Measurements from ENCODE around the gene SORBS1. TPM values are rescaled to one million over a fixed set of nuclear protein-coding genes. Genes with fewer than 3 reads are reported as not detected.

The SORBS1 gene
- total RNA-seq, 1 donor from 2014 or later: 431 TPM

DNA sequence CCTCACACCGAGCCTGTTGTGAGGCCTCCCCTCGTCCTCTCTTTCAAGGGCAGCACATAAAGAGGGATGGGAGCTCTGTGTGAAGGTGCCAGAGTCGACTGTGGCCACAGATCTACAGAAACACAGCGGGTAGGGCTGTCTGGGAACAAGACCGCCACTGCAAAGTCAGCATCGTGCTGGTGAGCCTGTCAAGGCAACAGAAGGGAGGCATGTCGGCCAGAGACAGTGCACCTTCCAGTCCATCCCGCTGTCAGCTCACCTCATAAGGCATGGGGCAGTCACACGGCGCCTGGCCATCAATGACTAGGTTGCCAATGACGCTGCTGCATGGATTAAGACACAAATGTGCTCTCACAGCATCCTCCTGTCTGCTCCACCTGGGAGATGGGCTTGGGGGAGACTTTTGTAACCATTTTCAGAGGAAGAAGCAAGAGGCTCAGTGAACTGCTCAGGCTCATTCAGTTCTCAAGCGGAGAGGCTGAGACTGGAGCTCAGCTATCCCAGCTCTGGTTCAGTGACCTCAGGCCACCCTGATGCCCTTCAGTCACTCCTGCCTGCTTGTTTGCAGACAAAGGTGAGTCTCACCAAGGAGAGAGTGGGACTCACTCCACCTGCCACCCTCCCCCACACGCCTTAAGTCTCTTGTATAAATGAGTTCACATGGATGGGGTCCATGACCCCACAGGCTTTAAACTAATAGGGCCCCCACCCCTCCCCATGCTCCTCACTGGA lies 125.5 kb downstream of the SORBS1 start:
- no peak for DNase-seq (ENCODE audit: low spot score)

DNA sequence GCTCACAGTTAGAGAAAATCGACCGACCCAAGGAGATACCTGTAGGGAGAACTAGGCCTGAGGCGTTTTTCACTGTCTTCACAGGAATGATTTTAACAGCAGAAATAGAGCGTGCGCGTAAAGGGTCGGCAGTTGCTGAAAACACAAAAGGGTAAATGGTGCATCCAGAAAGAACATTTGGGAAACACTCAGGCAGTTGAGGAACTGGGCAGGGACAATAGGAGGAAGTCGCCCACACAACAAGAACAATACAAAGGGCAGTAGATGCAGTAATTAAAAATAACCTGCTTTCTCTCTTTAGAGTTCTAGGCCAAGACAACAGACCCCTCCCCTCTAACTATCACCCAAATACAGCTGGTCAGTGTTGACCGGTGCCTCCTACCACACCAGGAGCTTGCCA lies 126.6 kb downstream of the SORBS1 start:
- no peak for DNase-seq (ENCODE audit: low spot score)

DNA sequence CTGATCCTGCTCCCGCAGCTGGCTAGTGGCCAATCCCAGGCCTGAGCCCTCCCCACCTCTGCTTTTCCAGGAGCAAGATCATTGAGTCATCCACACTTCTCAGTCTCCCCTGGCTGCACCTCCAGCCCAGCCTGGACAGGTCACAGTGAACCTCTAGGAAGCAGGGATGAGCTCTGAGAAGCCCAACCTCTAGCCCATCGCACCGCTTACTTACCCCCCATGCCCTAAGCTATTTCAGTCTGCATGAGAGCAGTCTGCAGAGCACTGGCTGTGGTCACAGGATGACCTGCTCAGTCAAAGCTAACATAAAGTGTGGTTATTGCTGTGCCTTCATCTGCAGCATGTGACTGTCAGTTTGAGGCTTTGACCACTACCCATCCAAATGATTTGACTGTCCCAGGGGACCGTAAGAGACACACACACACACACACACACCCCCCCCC lies 129.2 kb downstream of the SORBS1 start:
- DNase-seq (ENCODE audit: low spot score): no peak

DNA sequence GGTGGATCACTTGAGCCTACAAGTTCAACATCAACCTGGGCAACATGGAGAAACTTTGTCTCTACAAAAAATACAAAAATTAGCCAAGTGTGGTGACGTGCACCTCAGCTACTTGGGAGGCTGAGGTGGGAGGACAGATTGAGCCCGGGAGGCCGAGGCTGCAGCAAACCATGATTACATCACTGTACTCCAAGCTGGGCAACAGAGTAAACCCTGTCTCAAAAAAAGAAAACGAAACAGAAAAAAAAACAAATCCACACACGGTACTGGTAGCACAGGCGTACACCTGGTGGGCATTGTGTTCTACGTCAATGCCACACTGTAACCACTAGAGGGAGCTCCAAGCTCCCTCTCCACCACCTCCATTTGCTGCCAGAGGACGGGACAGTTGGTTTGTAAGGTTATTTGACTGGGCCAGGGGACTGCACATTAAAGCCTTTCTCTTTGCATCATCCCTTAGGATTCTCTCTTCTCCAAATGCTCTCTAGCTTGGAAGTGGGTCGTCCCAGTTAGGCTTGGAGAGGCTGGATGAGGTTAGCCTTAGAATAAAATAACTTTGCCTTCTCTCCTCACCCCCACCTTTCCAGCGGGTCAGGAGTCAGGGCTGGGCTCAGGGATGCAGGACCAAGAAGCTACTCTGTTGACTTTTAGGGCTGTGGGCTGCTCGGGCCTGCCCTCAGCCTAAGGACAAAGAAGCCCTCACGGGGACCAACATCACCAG lies 130.8 kb downstream of the SORBS1 start:
- peak; percentile 42 for DNase-seq (ENCODE audit: low spot score)

DNA sequence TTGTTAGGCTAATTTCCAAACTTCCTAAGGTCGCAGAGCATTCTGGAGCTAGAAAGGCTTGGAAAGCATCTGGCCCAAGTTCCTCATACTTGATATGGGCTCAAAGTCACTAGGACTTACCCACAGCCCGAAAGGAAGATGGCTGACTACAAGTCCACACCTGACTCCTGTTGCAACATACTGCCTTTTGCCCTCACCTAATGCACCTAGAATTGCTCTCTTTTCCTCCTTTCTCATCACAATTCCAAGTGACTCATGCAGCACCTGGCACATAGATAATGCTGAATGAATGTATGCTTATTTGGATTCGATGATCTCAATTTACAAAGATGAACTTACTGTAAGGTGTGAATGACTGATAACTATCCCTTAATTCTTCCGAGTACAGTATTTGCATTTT lies 131.5 kb downstream of the SORBS1 start:
- DNase-seq (ENCODE audit: low spot score): no peak

DNA sequence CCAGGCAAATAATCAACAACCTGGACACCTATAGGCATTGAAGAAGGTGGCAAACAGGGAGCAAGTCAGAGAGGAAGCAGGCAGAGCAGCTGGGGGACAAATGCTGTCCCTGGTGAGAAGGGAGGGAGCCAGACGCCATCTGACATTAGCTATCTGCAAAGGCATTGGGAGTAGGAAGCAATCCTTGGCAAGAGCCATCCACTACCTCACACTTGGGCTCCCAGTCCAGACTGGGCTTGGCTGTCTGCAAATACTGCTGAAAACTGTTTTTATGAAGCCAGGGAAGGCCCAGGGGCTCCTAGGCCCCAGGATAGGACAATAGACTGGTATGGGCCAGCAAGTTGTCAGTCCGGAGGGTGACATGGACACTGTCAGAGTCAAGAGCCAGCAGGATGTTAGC lies 132.5 kb downstream of the SORBS1 start:
- DNase-seq (ENCODE audit: low spot score): no peak

DNA sequence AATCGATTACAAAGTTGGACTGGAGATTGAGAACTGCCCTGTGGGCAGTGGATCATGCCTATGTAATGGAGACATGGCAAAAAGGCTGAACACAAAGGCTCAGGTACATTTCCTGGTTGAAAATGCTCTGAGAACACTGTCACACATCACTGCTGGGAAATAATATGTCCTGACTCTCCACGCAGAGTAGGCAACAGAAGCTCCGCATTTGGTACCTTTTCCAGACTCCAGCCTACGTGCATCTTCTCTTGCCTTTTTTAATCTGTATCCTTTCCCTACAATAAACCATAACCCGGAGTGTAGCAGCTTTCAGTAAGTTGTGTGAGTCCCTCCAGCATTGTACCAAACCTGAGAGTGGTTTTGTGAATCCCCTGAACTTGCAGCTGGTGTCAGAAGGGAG lies 134.7 kb downstream of the SORBS1 start:
- no peak for DNase-seq (ENCODE audit: low spot score)

DNA sequence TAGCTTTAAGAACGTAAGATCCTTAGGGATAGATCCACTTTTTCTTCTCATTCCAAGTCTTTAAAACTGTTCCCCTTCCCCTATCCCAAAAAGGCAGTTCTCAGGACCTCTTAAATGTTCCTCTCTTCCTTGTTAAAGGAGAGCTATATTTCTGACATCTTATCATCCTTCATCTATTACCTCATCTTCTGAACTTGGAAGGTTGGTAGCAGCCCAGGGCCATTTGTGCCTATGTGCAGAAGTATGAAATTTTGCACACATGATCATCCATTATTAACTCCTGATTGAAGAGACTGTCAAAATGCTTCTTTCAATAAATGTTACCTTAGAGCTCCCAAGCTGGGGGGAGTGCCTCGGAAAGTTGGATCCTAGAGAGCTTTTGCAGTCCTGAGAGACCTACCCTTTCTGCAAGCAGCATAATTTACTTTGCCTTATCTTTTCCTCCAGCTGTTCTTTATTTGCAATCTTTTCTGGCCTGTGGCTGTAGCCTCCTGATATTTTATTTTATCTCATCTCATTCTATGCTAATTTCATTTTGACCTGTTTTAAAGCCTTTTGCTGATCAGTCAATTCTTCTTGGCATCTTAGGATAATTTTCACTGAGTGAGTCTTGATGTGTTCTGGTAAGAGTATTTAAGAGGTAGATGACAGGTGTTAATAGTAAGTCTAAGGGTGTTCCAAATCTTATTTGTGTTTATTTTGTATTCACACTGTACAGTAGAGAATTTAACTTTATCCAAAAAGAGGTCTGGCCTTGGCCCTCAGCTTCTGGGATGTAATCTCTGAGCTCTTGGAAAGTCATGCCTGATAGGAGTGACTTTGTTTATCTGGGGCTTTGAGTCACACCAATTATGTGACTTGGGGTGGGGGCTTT lies 135.3 kb downstream of the SORBS1 start:
- DNase-seq (ENCODE audit: low spot score): no peak

DNA sequence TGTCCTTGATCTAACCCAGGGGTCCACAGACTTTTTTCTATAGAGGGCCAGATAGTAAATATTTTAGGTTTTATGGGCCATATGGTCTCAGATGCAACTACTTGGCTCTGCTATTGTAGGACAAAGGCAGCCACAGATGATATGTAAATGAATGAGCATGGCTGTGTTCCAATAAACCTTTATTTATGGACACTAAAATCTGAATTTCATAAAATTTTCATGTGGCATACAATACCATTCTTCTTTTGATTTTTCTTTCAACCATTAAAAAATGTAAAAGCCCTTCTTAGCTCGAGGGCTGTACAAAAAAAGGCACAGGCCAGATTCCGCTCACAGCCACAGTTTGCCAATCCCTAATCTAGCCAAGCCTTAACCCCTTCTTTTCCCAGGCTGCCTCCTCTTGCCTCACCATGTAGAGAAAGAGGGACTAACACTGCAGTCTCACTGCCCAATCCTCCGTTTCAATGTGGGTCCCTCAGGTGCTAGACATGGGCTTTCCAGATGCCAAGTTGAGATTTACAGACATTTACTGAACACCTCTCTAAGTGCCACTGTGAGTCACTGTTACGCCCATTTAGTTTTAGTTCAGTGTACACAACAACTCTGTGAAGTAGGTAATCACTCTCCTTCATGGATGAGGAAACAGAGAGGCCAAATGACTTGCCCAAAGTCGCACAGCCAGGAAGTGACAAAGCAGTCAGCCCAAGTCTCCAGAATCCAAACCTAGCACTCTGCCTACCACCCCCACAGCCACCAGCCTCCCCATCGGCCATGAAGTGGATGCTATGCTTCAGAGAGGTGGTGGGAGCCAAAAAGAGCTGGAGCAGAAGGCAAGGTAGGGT lies 137.8 kb downstream of the SORBS1 start:
- no peak for DNase-seq (ENCODE audit: low spot score)

DNA sequence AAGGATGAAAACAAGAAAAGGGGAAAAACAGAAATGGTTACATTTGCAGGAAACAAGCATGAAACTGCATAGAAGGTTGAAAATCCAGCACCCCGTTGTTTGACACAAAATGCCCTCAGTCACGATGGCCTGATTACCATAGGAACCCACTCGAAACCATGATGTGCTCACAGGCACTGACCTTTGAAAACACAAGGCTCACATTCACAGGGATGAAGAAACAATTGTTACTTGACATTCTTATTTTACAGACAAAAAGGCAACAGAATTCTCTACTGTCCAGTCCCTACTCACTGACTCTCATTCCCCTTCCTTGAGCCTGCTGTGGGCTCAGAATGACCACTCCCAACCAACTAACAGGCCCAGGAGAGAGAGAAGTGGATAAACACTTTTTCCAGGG lies 138.9 kb downstream of the SORBS1 start:
- DNase-seq (ENCODE audit: low spot score): no peak

DNA sequence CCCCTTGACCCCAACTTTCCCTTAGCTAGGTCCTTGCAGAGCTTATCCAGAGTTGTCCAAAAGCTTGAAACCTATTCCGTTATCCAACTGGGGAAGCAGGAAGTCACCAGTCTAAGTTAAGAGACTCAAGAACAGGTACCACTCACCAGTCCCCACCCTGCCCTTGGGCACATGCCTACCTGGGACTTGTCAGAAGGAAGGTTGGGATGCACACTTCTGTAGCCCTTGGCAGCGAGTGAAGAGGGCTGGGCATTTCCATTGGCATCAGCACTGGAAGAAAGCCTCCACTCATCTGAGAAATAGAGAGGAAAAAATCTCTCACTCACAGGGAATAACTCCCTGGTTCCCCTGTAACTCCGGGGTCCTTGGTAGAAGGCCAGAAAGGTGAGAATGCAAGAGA lies 139.4 kb downstream of the SORBS1 start:
- no peak for DNase-seq (ENCODE audit: low spot score)

DNA sequence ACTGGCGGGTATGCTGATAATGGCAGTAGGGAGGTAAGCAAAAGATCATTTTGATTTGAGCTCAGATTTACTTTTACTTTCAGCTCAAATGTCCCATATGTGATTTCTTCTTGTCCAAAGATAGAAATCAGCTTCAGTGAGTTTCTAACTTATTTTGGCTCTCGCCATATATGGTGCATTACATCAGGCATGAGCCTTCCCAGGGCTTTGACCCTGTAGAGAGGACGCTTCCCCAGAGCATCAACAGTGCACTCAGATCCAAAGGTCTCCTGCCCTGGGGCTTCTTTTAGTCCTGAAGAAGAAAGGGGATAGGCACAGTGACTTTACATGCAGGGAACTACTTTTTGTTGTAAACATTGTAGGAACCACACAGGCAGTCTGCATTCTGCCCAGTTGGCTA lies 141.8 kb downstream of the SORBS1 start:
- DNase-seq (ENCODE audit: low spot score): no peak

DNA sequence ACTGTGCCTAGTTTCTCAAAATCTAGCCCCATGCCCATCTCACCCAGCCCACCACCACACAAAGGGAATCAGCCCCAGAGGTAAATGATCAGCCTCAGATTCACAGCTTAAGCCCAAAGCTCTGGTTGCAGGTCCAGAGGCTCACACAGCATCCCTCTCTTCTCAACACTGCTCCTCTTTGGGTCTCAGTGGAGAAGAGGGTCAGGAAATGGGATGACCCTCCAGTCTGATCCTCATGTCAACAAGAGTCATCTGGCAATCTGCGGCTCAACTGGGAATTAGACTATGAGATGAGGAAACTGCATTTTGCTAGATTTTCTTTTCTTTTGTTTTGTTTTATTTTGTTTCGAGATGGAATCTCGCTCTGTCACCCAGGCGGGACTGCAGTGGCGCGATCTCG lies 144.2 kb downstream of the SORBS1 start:
- no peak for DNase-seq (ENCODE audit: low spot score)

DNA sequence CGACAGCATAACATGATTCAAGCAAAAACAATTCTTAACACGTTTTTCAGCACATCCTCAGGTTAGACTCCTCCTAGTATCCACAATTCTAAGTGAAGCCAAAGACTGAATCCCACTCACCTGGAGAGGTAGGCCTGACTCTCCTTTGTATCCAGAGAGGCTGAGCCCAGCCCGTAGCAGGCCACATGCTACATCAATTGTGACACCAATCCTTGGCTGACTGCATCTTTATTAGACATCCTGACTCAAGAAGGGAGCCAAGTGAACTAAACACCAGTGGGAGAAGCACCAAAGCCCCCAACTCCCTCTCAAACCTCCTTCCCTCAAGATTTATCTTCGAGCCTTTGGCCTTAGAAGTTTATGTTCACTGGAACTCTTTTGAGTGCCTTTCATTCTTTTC lies 144.9 kb downstream of the SORBS1 start:
- DNase-seq (ENCODE audit: low spot score): no peak

DNA sequence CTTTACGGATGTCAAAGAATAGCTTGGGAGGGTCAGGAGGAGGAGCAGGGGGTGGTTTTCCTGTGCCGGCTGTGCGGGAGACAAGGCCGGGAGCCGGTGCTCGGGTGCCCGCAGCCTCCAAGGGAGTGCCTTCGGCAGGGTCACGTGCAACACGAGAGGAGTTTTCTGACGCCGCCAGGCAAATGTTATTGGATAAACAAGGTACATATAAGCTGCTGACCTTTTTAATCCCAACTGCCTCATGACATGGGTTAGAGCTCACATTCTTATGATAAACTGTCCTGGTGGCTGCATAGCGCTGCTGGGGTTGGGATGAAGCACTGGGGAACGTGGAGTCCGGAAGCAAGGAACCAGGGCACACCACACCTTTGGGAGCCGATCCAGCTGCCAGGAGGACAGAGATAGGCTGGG lies 145.5 kb downstream of the SORBS1 start:
- DNase-seq (ENCODE audit: low spot score): no peak

DNA sequence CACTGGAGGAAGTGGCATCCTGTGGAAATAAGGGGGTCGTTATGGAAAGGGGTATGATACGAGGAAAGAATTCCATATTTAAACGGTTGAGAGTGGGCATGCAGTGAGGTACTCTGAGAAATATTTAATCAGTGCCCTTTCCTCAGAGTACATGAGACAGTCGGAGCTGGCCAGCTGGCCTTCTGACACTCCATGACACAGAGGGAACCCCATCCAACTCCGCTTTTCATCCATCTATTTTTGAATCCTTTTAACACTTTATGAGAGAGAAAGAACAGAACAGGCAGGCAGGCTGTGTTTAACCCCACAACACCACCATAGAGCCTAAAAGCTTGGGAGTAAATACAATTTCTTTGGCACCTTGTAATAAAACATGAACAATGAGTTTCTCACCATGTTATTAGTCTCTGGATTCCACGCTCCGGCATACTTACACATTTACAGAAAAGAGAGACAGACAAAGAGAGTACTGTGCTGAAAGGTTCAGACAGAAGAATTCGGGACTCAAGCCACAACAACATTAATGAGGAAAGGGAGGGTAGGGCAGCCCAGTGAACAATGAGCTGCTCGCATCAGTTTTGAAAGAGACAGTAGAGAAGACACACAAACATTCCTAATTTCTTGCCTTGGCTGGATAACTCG lies 146.2 kb downstream of the SORBS1 start:
- DNase-seq (ENCODE audit: low spot score): no peak

DNA sequence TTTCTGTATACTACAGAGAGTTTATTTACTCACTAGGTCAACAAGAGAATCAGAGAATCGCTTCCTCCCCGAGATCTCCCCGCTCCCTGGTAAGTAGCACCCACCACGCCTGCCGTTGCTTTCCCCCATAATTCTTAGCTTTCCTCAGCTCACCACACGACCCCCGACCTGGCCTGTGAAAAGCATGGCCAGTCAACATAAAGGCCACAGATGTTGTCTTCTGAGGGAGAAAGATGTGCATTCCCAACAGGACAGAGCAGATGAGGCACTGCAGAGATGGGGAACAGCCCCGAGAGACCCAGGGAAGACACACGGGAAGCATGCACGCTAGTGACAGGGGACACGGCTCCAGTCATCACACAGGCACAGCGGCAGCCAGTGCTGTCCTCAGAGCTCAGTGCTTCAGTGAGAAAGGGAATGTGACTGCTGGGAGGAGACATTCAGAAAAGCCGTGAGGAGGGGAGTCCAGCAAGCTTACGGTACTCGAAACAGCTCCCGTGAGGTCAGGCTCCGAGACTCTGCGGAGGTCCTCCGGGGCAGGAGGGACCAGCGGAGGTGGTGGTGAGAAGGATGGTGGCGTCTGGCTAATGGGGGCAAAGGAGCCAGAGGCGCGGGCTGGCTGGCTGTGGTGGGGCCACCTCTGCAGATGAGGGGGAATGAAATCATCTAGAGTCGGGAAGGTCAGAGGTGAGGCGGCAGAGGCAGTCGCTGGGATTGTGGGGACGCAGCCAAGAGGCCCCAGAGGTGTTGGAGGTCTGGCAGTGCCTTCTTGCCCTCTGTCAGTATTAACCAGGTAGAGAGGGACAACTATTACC lies 146.9 kb downstream of the SORBS1 start:
- DNase-seq (ENCODE audit: low spot score): no peak

DNA sequence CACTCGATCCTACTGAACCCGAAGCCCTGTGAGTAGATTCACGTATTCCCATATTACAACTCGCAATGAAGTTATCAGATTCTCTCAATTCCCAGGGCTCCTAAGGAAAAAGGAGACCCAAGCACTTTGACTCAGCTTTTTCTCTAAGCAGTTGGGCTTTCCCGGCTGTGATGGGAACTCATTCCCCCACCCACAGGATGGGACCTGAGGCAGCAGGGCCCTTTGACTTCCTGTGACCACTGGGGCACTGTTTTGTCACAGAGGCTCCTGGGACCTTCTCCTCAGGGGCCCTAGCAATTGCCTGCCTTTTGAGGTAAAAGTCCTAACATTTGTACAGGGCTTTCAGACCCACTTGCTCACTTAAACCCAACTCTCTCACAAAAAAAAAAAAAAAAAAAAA lies 147.6 kb downstream of the SORBS1 start:
- DNase-seq (ENCODE audit: low spot score): no peak

DNA sequence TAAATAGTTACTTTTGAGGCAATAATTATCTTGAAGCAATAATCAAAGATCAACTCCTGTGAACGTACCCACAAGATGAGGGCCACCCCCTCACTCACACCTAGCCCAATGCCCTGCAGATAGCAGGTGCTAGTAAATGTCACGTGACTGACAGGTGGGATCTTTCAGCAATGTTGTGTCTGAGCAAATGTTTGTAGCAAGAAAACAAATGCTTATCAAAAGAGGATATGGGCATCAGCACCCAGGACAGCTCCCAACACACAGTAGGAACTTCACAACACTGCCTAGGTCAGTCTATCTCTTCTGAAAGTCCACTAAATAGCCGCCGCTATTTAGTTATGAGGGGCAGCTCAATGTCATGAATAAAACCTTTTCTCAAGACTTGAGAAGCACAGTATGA lies 149.5 kb downstream of the SORBS1 start:
- DNase-seq (ENCODE audit: low spot score): no peak
